ENCODE measurements around the gene IL6R. TPM values are rescaled to one million over a fixed set of nuclear protein-coding genes. Genes with fewer than 3 reads are reported as not detected.
"Not testable (repeated sequence)": the region's sequence is repeated elsewhere in the genome, so short reads cannot be mapped to it uniquely, and the experiment has no call there.

The IL6R gene
- total RNA-seq, 2 experiments from 2014 or later, result 15.7 to 16.0 TPM

- H3K27ac Mint-ChIP-seq, result no peak overlapping the region
- no peak overlapping the region for H3K4me3 Mint-ChIP-seq
- POLR2A ChIA-PET, result no interaction called here
- DNase-seq, result no peak
- CTCF ChIA-PET, result interaction anchor here (1.1 kb wide), 1 partner anchor 12 kb away, joined by 3 read pairs; no protein-coding TSS in a partner anchor
- H3K27me3 Mint-ChIP-seq, result peaks cover 17% of the 10 kb centered on the region
- H3K4me1 Mint-ChIP-seq, result peaks cover 7% of the 10 kb centered on the region
- no peaks in the 10 kb centered on the region for H3K36me3 Mint-ChIP-seq (ENCODE audit: low read depth)
- no peaks in the 10 kb centered on the region for H3K9me3 Mint-ChIP-seq
Measured at GRCh38 chr1:154483941-154484803, 79.0 kb downstream of the IL6R start.

DNA sequence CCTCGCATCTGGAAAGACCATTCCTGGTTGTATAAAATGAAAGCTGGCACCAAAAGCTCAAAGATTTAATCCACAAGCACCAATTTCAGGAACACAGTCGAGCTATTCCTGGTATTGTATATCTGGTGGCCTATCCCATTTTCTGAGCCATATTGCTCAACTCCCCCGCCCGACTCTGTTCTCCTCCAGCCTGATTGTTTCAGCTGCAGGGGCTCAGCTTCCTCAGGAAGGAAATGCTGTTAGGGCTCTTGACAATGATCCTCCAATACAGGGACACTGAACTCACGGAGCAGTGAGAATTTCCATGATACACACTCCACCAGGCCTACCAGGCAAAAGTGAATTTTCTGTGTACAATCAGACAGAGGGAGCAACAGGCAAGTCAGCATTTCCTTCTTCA lies 80.0 kb downstream of the IL6R start:
- DNase-seq, result no peak
- Mint-ChIP-seq H3K9me3 (no peaks in the 10 kb centered on the region), H3K36me3 (ENCODE audit: low read depth) (no peaks in the 10 kb centered on the region), H3K4me3 (no peak overlapping the region), H3K27ac (no peak overlapping the region), H3K27me3 (peaks cover 17% of the 10 kb centered on the region), H3K4me1 (no peaks in the 10 kb centered on the region)
- CTCF ChIA-PET, result interaction anchor here (1.1 kb wide), 1 partner anchor 11 kb away, joined by 3 read pairs; no protein-coding TSS in a partner anchor
- POLR2A ChIA-PET, result no interaction called here

DNA sequence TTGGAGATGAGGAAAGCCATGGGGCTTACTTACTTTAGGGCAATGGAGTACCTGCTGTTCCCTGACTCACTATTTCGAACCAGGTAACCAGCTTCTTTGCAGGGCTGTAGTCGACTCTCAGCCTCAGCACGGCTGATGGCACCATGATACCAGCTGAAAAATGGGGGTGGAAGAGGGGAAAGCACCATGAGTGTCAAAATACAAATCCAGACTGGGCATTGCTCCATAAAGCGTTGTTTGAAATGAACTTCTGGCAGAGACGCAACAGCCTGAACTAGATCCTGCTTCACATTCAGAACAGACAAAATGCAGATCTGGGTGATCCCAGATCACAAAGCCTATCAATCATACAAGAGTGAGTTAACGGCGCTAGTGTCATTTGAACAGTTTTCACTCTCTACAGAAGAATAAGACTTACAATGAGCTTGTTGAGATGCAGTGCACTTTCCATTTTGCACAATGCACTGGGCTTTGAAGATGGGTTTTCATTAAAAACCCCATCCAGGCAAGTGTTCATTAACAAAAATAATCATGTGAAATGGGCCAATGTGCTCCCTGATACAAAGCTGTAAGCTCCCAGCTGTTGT lies 80.9 kb downstream of the IL6R start:
- Mint-ChIP-seq H3K4me3 (no peak overlapping the region), H3K4me1 (no peaks in the 10 kb centered on the region), H3K27ac (no peak overlapping the region), H3K27me3 (peaks cover 22% of the 10 kb centered on the region), H3K9me3 (no peaks in the 10 kb centered on the region), H3K36me3 (ENCODE audit: low read depth) (no peaks in the 10 kb centered on the region)
- CTCF ChIA-PET, result interaction anchor here (0.9 kb wide), 1 partner anchor 60 kb away, joined by 3 read pairs; no protein-coding TSS in a partner anchor
- no peak for DNase-seq
- POLR2A ChIA-PET, result no interaction called here

DNA sequence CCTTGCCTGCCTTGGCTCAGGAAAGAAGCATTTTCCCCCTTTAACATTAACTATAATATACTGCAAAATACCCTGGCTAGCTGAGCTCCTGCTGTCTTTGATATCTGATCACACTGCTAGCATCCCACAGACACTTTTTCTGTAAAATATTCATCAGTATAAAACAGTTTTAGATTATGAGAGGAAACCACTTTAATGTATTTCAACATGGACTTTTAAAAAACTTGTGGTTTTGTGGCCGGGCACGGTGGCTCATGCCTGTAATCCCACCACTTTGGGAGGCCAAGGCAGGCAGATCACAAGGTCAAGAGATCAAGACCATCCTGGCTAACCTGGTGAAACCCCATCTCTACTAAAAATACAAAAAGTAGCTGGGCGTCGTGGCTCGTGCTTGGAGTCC lies 81.6 kb downstream of the IL6R start:
- CTCF ChIA-PET, result interaction anchor here (0.9 kb wide), 1 partner anchor 60 kb away, joined by 3 read pairs; no protein-coding TSS in a partner anchor
- H3K9me3 Mint-ChIP-seq; H3K4me1 Mint-ChIP-seq; POLR2A ChIA-PET; H3K36me3 Mint-ChIP-seq (ENCODE audit: low read depth); DNase-seq; H3K4me3 Mint-ChIP-seq; H3K27ac Mint-ChIP-seq: not testable (repeated sequence)
- peaks cover 29% of the 10 kb centered on the region for H3K27me3 Mint-ChIP-seq

GRCh38 chr1:154488922-154489321 lies 83.8 kb downstream of the IL6R start:
- H3K9me3 Mint-ChIP-seq, result no peaks in the 10 kb centered on the region
- no peak overlapping the region for H3K27ac Mint-ChIP-seq
- peaks cover 28% of the 10 kb centered on the region for H3K27me3 Mint-ChIP-seq
- H3K4me1 Mint-ChIP-seq, result peaks cover 22% of the 10 kb centered on the region
- H3K36me3 Mint-ChIP-seq (ENCODE audit: low read depth), result no peaks in the 10 kb centered on the region
- H3K4me3 Mint-ChIP-seq, result no peak overlapping the region
- ChIA-PET POLR2A (no interaction called here), CTCF (interaction anchor here (7.2 kb wide), 1 partner anchor 8 kb away, joined by 44 read pairs; no protein-coding TSS in a partner anchor)
- DNase-seq, result no peak

- ChIA-PET POLR2A (no interaction called here), CTCF (interaction anchor here (7.2 kb wide), 1 partner anchor 9 kb away, joined by 44 read pairs; no protein-coding TSS in a partner anchor)
- H3K27ac Mint-ChIP-seq, result no peak overlapping the region
- no peak for DNase-seq
- peaks cover 23% of the 10 kb centered on the region for H3K4me1 Mint-ChIP-seq
- no peaks in the 10 kb centered on the region for H3K36me3 Mint-ChIP-seq (ENCODE audit: low read depth)
- peaks cover 23% of the 10 kb centered on the region for H3K27me3 Mint-ChIP-seq
- no peak overlapping the region for H3K4me3 Mint-ChIP-seq
- H3K9me3 Mint-ChIP-seq, result no peaks in the 10 kb centered on the region
Measured at GRCh38 chr1:154489695-154490274, 84.6 kb downstream of the IL6R start.

DNA sequence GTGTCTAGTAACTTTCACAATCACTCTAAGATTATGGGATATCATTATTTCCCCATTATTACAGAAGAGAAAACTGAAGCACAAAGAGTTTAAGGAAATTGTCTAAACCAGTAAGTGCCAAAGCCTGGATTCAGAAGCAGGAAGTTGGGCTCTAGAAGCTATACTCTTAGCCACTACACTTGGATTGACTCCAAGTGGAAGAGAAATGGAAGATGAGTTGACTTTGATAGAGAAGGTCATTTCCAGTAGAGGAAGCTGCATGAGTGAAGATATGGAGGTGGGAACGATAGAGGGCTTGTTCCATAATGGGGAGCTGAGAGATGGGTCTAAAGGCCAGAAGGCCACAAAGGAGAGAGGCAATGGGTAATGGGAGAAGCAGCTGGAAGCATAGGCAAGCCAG lies 85.2 kb downstream of the IL6R start:
- H3K27ac Mint-ChIP-seq, result no peak overlapping the region
- H3K4me1 Mint-ChIP-seq, result peaks cover 23% of the 10 kb centered on the region
- ChIA-PET POLR2A (no interaction called here), CTCF (interaction anchor here (7.2 kb wide), 1 partner anchor 10 kb away, joined by 44 read pairs; no protein-coding TSS in a partner anchor)
- H3K9me3 Mint-ChIP-seq, result no peaks in the 10 kb centered on the region
- no peak for DNase-seq
- H3K4me3 Mint-ChIP-seq, result no peak overlapping the region
- H3K27me3 Mint-ChIP-seq, result peaks cover 19% of the 10 kb centered on the region
- no peaks in the 10 kb centered on the region for H3K36me3 Mint-ChIP-seq (ENCODE audit: low read depth)

DNA sequence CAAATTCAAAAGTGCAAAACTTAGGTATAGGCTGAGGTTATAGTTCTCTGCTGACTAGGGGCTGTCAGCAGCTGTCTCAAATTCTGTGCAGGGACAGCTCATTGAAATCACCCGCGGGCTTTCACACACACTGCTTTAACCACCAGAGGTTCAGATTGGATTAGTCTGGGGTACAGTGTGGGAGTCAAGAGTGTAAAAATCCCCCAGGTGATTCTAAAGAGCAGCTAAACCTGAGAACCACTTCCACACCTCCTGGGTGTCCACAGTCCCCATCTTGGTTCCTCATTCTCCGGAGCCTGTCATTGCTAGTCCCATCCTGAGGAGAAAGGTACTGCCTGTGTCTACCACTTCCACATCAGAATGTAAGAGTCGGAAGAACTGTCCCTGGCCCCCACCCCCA lies 87.0 kb downstream of the IL6R start:
- no peak for DNase-seq

GRCh38 chr1:154493276-154493675 lies 88.1 kb downstream of the IL6R start:
- POLR2A ChIA-PET, result no interaction called here
- no peak overlapping the region for H3K4me3 Mint-ChIP-seq
- peaks cover 32% of the 10 kb centered on the region for H3K4me1 Mint-ChIP-seq
- peak; percentile 44 for DNase-seq
- H3K9me3 Mint-ChIP-seq, result no peaks in the 10 kb centered on the region
- H3K36me3 Mint-ChIP-seq (ENCODE audit: low read depth), result no peaks in the 10 kb centered on the region
- H3K27me3 Mint-ChIP-seq, result peaks cover 19% of the 10 kb centered on the region
- peak overlapping the region; percentile 58 for H3K27ac Mint-ChIP-seq
- CTCF ChIA-PET, result interaction anchor here (0.9 to 7.2 kb wide), 3 partner anchors 13 to 159 kb away, joined by 3 to 44 read pairs (median 4); no protein-coding TSS in a partner anchor

More for the DNA sequence above, 87.0 kb downstream of the IL6R start:
- Mint-ChIP-seq H3K4me1 (peaks cover 30% of the 10 kb centered on the region), H3K27me3 (peaks cover 19% of the 10 kb centered on the region), H3K9me3 (no peaks in the 10 kb centered on the region), H3K27ac (no peak overlapping the region), H3K36me3 (ENCODE audit: low read depth) (no peaks in the 10 kb centered on the region), H3K4me3 (no peak overlapping the region)
- ChIA-PET CTCF (interaction anchor here (7.2 kb wide), 1 partner anchor 11 kb away, joined by 44 read pairs; no protein-coding TSS in a partner anchor), POLR2A (no interaction called here)

GRCh38 chr1:154495496-154496273 lies 90.5 kb downstream of the IL6R start:
- H3K36me3 Mint-ChIP-seq (ENCODE audit: low read depth), result peaks cover 1% of the 10 kb centered on the region
- peaks cover 41% of the 10 kb centered on the region for H3K4me1 Mint-ChIP-seq

DNA sequence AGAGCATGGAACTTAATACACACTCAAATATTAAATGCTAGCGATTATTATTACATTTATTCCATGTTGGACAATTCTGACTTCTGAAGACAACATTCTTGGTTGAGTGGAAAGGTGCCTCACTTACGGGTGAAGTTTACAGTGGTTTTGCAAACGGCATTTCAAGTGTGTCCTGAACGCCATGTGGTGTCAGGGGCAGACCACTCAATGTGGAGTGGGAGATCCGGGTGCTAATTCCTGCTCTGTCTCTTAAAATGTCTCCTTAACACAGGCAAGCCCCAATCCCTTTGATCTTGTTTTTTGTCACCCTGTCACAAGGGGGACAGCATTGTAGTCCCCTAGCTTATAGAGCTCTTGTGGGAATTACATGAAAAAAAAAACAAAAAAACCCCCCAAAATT lies 91.2 kb downstream of the IL6R start:
- peaks cover 2% of the 10 kb centered on the region for H3K36me3 Mint-ChIP-seq (ENCODE audit: low read depth)
- H3K27me3 Mint-ChIP-seq, result peaks cover 35% of the 10 kb centered on the region
- no peak for DNase-seq
- H3K27ac Mint-ChIP-seq, result no peak overlapping the region
- H3K4me3 Mint-ChIP-seq, result no peak overlapping the region
- H3K4me1 Mint-ChIP-seq, result peaks cover 44% of the 10 kb centered on the region
- peaks cover 6% of the 10 kb centered on the region for H3K9me3 Mint-ChIP-seq
- POLR2A ChIA-PET, result interaction anchor here (1.0 kb wide), 1 partner anchor 76 kb away, joined by 3 read pairs; no protein-coding TSS in a partner anchor
- CTCF ChIA-PET, result interaction anchor here (0.9 to 1.6 kb wide), 4 partner anchors 11 to 63 kb away, joined by 3 to 5 read pairs (median 3); no protein-coding TSS in a partner anchor

More at GRCh38 chr1:154495496-154496273, 90.5 kb downstream of the IL6R start:
- CTCF ChIA-PET, result interaction anchor here (0.9 to 7.2 kb wide), 5 partner anchors 11 to 64 kb away, joined by 3 to 44 read pairs (median 3); no protein-coding TSS in a partner anchor
- POLR2A ChIA-PET, result interaction anchor here (1.0 to 1.2 kb wide), 2 partner anchors 10 to 75 kb away, joined by 3 read pairs; no protein-coding TSS in a partner anchor
- Mint-ChIP-seq H3K9me3 (peaks cover 5% of the 10 kb centered on the region), H3K4me3 (no peak overlapping the region), H3K27me3 (peaks cover 32% of the 10 kb centered on the region), H3K27ac (no peak overlapping the region)
- DNase-seq, result no peak

Measured in activated CD4-positive, alpha-beta memory T cell treated with anti-CD3 and anti-CD28 coated beads, Interleukin-2, amount 10 ng/mL, durations not matched to agents 7 days and 5 days (primary cell).